GM19438 (cell line): Measurements from ENCODE around the gene MALL.
"Not testable (repeated sequence)": the region's sequence is repeated elsewhere in the genome, so short reads cannot be mapped to it uniquely, and the experiment has no call there.

ENCODE experiments used
- ATAC-seq: cut with Tn5 transposase; IDR thresholded peaks from one replicate; pipeline ENCODE4 v1.9.1; 2021; ENCODE audit warnings: low read depth; ENCODE audit not compliant: unreplicated experiment

Gene MALL

GRCh38 chr2:110121052-110121334 is 5.4 kb upstream of the MALL start:
- no peak for ATAC-seq

GRCh38 chr2:110120171-110121051 is 4.8 kb upstream of the MALL start:
- no peak for ATAC-seq

GRCh38 chr2:110116033-110116710 is 550 bp upstream of the MALL start:
- ATAC-seq = no peak

GRCh38 chr2:110114831-110115255 is 779 bp downstream of the MALL start:
- ATAC-seq = no peak

- no peak for ATAC-seq
Observed at GRCh38 chr2:110113961-110114591, 1.5 kb downstream of the MALL start.

- ATAC-seq = not testable (repeated sequence)
Observed at GRCh38 chr2:110108291-110108690, 7.3 kb downstream of the MALL start.

- no peak for ATAC-seq
Observed at GRCh38 chr2:110107092-110108079, 8.2 kb downstream of the MALL start.

- ATAC-seq = no peak
Observed at GRCh38 chr2:110106642-110107041, 9.0 kb downstream of the MALL start.

GRCh38 chr2:110105608-110106467 is 9.8 kb downstream of the MALL start:
- ATAC-seq = no peak

- no peak for ATAC-seq
Observed at GRCh38 chr2:110105183-110105582, 10.4 kb downstream of the MALL start.

- no peak for ATAC-seq
Observed at GRCh38 chr2:110104025-110104771, 11.4 kb downstream of the MALL start.

GRCh38 chr2:110103061-110103961 is 12.3 kb downstream of the MALL start:
- no peak for ATAC-seq

GRCh38 chr2:110101901-110102803 is 13.5 kb downstream of the MALL start:
- no peak for ATAC-seq

- ATAC-seq = no peak
Observed at GRCh38 chr2:110101280-110101844, 14.3 kb downstream of the MALL start.

GRCh38 chr2:110100880-110101279 is 14.7 kb downstream of the MALL start:
- ATAC-seq = not testable (repeated sequence)

GRCh38 chr2:110100480-110100879 is 15.1 kb downstream of the MALL start:
- no peak for ATAC-seq
